HepG2 (cell line): Measurements from ENCODE around the gene TBC1D1.

ENCODE experiments used
- BHLHE40 ChIP-seq: IDR thresholded peaks from 2 replicates; pipeline ENCODE4 v1.6.1; 2011; ENCODE audit warnings: low read length, improper control_type of control experiment
- NFKB2 ChIP-seq: sonication (generic); formaldehyde crosslinking; IDR thresholded peaks from 2 replicates; pipeline ENCODE4 v1.4.0; 2020; ENCODE audit warnings: missing genetic modification reagents, borderline replicate concordance
- RARA ChIP-seq: IDR thresholded peaks from 2 replicates; pipeline ENCODE4 v1.6.1; 2016; ENCODE audit warnings: missing genetic modification reagents, missing compliant biosample characterization
- ZNF138 ChIP-seq: sonication (generic); formaldehyde crosslinking; IDR thresholded peaks from 2 replicates; pipeline ENCODE4 v1.5.0; 2020; ENCODE audit warnings: mild to moderate bottlenecking, low read depth, missing genetic modification reagents
- TF ChIP-seq, protein P1 (sequence below): sonication (generic); formaldehyde crosslinking; IDR thresholded peaks from 2 replicates; pipeline ENCODE4 v1.8.1; 2023; ENCODE audit warnings: missing genetic modification reagents, inconsistent platforms, borderline replicate concordance
- TF ChIP-seq, protein P2 (sequence below): sonication (generic); formaldehyde crosslinking; IDR thresholded peaks from 2 replicates; pipeline ENCODE4 v1.4.0; 2020; ENCODE audit warnings: mild to moderate bottlenecking, missing genetic modification reagents, borderline replicate concordance

DNA sequence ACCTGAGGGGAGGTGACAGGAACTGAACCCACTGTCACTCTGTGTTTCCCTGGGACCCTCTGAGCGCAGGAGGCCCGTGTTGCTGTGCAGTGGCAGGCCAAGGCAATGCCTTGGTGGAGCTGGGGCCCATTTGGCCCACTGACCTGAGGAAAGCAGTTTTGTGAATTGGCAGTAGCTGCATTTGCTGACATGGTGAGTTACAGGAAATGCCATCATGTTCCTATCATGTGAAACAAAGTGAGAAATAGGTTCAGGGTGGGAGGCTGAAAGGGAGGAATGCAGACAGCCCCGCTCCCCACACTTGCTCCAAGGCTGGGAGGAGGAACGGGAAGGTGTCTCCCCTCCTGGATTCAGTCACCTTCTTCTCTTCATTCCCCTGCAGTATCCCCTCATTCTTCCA lies 215.4 kb downstream of the TBC1D1 start:
- TF ChIP-seq BHLHE40: no peak
- TF ChIP-seq, protein P1, sequence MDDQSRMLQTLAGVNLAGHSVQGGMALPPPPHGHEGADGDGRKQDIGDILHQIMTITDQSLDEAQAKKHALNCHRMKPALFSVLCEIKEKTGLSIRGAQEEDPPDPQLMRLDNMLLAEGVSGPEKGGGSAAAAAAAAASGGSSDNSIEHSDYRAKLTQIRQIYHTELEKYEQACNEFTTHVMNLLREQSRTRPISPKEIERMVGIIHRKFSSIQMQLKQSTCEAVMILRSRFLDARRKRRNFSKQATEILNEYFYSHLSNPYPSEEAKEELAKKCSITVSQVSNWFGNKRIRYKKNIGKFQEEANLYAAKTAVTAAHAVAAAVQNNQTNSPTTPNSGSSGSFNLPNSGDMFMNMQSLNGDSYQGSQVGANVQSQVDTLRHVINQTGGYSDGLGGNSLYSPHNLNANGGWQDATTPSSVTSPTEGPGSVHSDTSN: no peak
- no peak for TF ChIP-seq NFKB2
- no peak for TF ChIP-seq RARA (CRISPR knock-in tag)
- TF ChIP-seq, protein P2, sequence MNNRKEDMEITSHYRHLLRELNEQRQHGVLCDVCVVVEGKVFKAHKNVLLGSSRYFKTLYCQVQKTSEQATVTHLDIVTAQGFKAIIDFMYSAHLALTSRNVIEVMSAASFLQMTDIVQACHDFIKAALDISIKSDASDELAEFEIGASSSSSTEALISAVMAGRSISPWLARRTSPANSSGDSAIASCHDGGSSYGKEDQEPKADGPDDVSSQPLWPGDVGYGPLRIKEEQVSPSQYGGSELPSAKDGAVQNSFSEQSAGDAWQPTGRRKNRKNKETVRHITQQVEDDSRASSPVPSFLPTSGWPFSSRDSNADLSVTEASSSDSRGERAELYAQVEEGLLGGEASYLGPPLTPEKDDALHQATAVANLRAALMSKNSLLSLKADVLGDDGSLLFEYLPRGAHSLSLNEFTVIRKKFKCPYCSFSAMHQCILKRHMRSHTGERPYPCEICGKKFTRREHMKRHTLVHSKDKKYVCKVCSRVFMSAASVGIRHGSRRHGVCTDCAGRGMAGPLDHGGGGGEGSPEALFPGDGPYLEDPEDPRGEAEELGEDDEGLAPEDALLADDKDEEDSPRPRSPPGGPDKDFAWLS (CRISPR knock-in tag): no peak
- no peak for TF ChIP-seq ZNF138 (CRISPR knock-in tag)
